ENCODE measurements around the gene RPRD1A.

The RPRD1A gene

DNA sequence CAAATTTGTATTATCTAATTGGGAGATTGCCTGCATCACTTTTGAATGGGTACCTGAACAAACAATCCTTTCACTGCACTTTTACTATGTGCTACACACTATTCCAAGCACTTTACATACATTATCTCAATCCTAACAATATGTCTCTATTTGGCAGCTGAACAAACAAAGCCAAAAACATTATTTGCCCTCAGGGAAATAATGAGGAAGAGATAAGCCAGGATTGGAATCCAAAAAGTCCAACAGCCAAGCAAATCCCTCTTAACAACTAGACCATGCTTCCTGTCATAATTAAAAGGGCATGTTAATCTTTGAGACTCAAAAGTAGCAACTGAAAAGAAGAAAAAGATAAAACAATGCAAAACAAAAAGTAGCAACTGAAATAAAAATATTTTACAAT lies 32.1 kb downstream of the RPRD1A start:
- Histone ChIP-seq H3K4me3 (ENCODE audit: insufficient read depth, low read length, poor library complexity, severe bottlenecking) (no peak overlapping the region), H3K9ac (ENCODE audit: low read length) (no peak overlapping the region), H3K27me3 (ENCODE audit: low read length) (no peaks in the 10 kb centered on the region), H3K9me2 (replicated peaks; ENCODE audit: insufficient read depth, low read length) (no peaks in the 10 kb centered on the region), H3F3A (ENCODE audit: insufficient read depth) (0 out of 2 replicates have a peak, but pooled peaks cover 12% of the 10 kb centered on the region), H3K36me3 (ENCODE audit: low read length) (peaks cover 40% of the 10 kb centered on the region), H3K79me2 (ENCODE audit: insufficient read depth, low read length) (peaks cover 89% of the 10 kb centered on the region), H3K9me3 (ENCODE audit: insufficient read depth, low read length) (peaks cover 23% of the 10 kb centered on the region), H3K4me2 (ENCODE audit: low read depth, low read length, poor library complexity, severe bottlenecking) (no peak overlapping the region), H4K20me1 (ENCODE audit: low read depth, low read length) (no peaks in the 10 kb centered on the region), H2AFZ (ENCODE audit: low read depth, low read length, severe bottlenecking) (no peak overlapping the region), H3K27ac (ENCODE audit: low read depth, low read length) (no peak overlapping the region)
- TF ChIP-seq, protein P1, sequence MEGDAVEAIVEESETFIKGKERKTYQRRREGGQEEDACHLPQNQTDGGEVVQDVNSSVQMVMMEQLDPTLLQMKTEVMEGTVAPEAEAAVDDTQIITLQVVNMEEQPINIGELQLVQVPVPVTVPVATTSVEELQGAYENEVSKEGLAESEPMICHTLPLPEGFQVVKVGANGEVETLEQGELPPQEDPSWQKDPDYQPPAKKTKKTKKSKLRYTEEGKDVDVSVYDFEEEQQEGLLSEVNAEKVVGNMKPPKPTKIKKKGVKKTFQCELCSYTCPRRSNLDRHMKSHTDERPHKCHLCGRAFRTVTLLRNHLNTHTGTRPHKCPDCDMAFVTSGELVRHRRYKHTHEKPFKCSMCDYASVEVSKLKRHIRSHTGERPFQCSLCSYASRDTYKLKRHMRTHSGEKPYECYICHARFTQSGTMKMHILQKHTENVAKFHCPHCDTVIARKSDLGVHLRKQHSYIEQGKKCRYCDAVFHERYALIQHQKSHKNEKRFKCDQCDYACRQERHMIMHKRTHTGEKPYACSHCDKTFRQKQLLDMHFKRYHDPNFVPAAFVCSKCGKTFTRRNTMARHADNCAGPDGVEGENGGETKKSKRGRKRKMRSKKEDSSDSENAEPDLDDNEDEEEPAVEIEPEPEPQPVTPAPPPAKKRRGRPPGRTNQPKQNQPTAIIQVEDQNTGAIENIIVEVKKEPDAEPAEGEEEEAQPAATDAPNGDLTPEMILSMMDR (IDR thresholded peaks at IDR 0.05; ENCODE audit: insufficient read depth, low read length, poor library complexity, severe bottlenecking), result no peak
- no peak for TF ChIP-seq EZH2phosphoT487 (conservative IDR thresholded peaks at IDR 0.05; ENCODE audit: low read length)

DNA sequence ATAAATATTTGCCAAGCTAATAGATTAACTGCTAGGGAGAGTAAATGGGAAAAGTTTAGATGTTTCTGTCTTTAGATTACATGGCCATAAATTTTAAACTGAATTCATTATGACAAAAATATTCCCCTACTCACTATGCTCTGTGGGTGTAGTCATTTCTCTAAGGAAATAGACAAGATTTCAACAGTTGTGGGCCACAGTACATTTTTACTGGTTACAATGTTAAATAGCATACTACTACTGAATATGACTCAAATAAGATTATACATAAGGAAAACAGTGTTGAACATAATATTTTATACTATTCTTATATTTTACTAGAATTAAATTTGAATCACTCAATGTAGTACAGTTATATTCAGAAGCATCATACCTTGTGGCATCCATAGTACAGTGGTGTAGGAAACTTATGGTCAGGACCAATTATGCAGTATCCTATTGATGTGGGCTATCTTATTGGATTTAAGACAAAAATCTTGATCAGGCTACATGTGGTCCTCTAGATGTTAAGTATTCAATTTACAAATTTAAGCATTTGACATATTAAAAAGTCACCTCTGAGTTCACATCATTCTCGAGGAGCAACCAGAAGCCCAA lies 33.0 kb downstream of the RPRD1A start:
- Histone ChIP-seq H2AFZ (ENCODE audit: low read depth, low read length, severe bottlenecking) (no peak overlapping the region), H3K9me2 (replicated peaks; ENCODE audit: insufficient read depth, low read length) (no peaks in the 10 kb centered on the region), H3K9ac (ENCODE audit: low read length) (no peak overlapping the region), H3K36me3 (ENCODE audit: low read length) (peaks cover 32% of the 10 kb centered on the region), H3K4me3 (ENCODE audit: insufficient read depth, low read length, poor library complexity, severe bottlenecking) (no peak overlapping the region), H3K27me3 (ENCODE audit: low read length) (no peaks in the 10 kb centered on the region), H3K27ac (ENCODE audit: low read depth, low read length) (peak overlapping the region; percentile 8; the same call in 1 of the 2 replicates), H3K79me2 (ENCODE audit: insufficient read depth, low read length) (peaks cover 81% of the 10 kb centered on the region), H3K9me3 (ENCODE audit: insufficient read depth, low read length) (peaks cover 19% of the 10 kb centered on the region), H3K4me2 (ENCODE audit: low read depth, low read length, poor library complexity, severe bottlenecking) (peak overlapping the region; percentile 26), H3F3A (ENCODE audit: insufficient read depth) (0 out of 2 replicates have a peak, but pooled peaks cover 12% of the 10 kb centered on the region), H4K20me1 (ENCODE audit: low read depth, low read length) (no peaks in the 10 kb centered on the region)
- TF ChIP-seq, protein P1 (IDR thresholded peaks at IDR 0.05; ENCODE audit: insufficient read depth, low read length, poor library complexity, severe bottlenecking), result no peak
- TF ChIP-seq EZH2phosphoT487 (conservative IDR thresholded peaks at IDR 0.05; ENCODE audit: low read length), result no peak

DNA sequence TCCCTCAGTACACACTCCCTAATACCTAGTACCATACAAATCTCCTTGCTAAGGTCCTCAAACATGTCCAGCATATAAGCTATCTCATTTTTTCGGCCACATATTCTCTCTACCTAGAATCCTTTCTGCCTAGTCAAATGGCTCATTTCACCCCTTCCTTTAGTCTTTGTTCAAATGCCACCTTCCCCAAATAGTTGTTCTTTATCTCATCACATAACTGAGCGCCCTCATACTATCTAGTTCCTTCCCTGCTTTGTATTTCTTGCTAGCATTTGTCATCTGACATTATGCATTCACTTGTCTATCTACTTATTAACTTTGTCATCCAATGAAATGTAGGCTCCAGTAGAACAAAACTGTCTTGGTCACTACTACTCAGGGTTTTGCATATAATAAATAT lies 35.5 kb downstream of the RPRD1A start:
- Histone ChIP-seq H3K9me2 (replicated peaks; ENCODE audit: insufficient read depth, low read length) (no peaks in the 10 kb centered on the region), H3K4me2 (ENCODE audit: low read depth, low read length, poor library complexity, severe bottlenecking) (peak overlapping the region; percentile 36), H3K9me3 (ENCODE audit: insufficient read depth, low read length) (no peaks in the 10 kb centered on the region), H3K79me2 (ENCODE audit: insufficient read depth, low read length) (peaks cover 56% of the 10 kb centered on the region), H2AFZ (ENCODE audit: low read depth, low read length, severe bottlenecking) (no peak overlapping the region), H3K4me3 (ENCODE audit: insufficient read depth, low read length, poor library complexity, severe bottlenecking) (no peak overlapping the region), H3K36me3 (ENCODE audit: low read length) (peaks cover 17% of the 10 kb centered on the region), H3F3A (ENCODE audit: insufficient read depth) (0 out of 2 replicates have a peak, but pooled peaks cover 12% of the 10 kb centered on the region), H3K9ac (ENCODE audit: low read length) (no peak overlapping the region), H3K27ac (ENCODE audit: low read depth, low read length) (peak overlapping the region; percentile 56), H3K27me3 (ENCODE audit: low read length) (no peaks in the 10 kb centered on the region), H4K20me1 (ENCODE audit: low read depth, low read length) (no peaks in the 10 kb centered on the region)
- no peak for TF ChIP-seq EZH2phosphoT487 (conservative IDR thresholded peaks at IDR 0.05; ENCODE audit: low read length)
- TF ChIP-seq, protein P1 (IDR thresholded peaks at IDR 0.05; ENCODE audit: insufficient read depth, low read length, poor library complexity, severe bottlenecking), result no peak
